ENCODE results near the gene SMAD7.

SMAD7 gene

DNA sequence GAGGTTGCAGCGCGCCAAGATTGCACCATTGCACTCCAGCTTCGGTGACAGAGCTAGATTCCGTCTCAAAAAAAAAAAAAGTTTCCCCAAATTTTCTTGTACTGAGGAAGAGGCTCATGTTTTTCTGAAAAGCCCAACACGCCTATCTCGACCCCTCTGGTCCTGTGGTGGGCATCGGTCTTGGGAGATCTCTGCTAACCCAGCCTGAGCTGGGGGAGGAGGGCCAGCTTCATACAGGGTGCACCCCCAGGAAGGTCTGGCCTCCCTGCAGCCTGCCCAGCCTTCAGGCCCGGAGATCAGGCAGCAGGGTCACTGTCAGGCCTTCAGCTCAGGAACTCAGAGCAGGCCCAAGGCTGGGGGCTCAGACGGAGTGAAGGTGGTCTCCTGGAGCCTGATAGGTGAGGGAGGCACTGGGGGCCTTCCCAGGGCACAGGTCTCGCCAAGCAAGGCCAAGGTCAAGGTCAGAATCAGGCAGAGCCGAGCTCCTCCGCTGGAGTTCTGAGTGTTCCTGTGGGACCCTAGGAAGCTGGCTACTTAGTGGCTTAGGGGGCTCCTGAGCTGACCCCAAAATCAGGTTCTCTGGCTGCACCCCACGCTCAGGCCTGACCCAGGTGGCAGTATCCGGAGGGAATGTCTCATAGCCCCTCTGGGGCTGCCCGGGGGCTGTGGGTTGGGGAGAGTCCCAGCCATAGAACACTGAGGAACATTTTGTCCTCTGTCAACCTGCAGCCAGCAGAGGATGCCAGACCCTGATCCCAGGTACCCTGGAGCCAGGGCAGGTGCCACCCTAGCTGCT, 37.9 kb upstream of the SMAD7 start:
- no peaks in the 10 kb centered on the region for H3K27me3 ChIP-seq
- no peak overlapping the region for H3K27ac ChIP-seq
- no peaks in the 10 kb centered on the region for H3K9me3 ChIP-seq
- H3K4me3 ChIP-seq (ENCODE audit: low read depth in 1 of 2, low read length in 1 of 2) = no peak overlapping the region
- TF ChIP-seq, protein P1, sequence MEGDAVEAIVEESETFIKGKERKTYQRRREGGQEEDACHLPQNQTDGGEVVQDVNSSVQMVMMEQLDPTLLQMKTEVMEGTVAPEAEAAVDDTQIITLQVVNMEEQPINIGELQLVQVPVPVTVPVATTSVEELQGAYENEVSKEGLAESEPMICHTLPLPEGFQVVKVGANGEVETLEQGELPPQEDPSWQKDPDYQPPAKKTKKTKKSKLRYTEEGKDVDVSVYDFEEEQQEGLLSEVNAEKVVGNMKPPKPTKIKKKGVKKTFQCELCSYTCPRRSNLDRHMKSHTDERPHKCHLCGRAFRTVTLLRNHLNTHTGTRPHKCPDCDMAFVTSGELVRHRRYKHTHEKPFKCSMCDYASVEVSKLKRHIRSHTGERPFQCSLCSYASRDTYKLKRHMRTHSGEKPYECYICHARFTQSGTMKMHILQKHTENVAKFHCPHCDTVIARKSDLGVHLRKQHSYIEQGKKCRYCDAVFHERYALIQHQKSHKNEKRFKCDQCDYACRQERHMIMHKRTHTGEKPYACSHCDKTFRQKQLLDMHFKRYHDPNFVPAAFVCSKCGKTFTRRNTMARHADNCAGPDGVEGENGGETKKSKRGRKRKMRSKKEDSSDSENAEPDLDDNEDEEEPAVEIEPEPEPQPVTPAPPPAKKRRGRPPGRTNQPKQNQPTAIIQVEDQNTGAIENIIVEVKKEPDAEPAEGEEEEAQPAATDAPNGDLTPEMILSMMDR (IDR thresholded peaks at IDR 0.05) = no peak
- H3K36me3 ChIP-seq = no peaks in the 10 kb centered on the region
- H3K4me1 ChIP-seq (ENCODE audit: control insufficient read depth in 1 of 2, insufficient read depth in 1 of 2, low read depth in 1 of 2, low read length in 1 of 2) = peaks cover 18% of the 10 kb centered on the region in 2 experiments

DNA sequence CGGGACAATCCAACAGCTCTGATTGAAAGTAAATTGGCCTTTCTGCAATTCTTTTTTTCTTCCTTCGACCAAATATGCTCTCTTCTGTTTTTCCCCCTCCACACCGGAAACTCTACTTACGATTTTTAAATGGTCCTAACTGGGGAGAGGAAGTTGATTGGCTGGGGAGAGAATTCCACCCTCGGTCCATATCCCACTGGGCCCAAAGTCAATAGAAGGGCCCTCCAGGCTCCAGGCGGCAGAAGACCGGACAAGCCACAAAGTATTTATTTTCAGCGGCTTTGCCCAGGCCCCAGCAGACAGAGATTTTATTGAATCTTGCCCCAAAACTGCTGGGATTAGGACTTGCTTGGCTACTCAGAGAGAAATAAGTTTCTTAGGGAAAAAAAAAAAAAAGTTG, 37.1 kb upstream of the SMAD7 start:
- H3K4me3 ChIP-seq (ENCODE audit: low read depth in 1 of 2, low read length in 1 of 2) = no peak overlapping the region
- TF ChIP-seq, protein P1 (IDR thresholded peaks at IDR 0.05) = no peak
- H3K27me3 ChIP-seq = no peaks in the 10 kb centered on the region
- H3K4me1 ChIP-seq (ENCODE audit: control insufficient read depth in 1 of 2, insufficient read depth in 1 of 2, low read depth in 1 of 2, low read length in 1 of 2) = peaks cover 17 to 19% of the 10 kb centered on the region in 2 experiments
- H3K9me3 ChIP-seq = no peaks in the 10 kb centered on the region
- H3K27ac ChIP-seq = no peak overlapping the region
- no peaks in the 10 kb centered on the region for H3K36me3 ChIP-seq

DNA sequence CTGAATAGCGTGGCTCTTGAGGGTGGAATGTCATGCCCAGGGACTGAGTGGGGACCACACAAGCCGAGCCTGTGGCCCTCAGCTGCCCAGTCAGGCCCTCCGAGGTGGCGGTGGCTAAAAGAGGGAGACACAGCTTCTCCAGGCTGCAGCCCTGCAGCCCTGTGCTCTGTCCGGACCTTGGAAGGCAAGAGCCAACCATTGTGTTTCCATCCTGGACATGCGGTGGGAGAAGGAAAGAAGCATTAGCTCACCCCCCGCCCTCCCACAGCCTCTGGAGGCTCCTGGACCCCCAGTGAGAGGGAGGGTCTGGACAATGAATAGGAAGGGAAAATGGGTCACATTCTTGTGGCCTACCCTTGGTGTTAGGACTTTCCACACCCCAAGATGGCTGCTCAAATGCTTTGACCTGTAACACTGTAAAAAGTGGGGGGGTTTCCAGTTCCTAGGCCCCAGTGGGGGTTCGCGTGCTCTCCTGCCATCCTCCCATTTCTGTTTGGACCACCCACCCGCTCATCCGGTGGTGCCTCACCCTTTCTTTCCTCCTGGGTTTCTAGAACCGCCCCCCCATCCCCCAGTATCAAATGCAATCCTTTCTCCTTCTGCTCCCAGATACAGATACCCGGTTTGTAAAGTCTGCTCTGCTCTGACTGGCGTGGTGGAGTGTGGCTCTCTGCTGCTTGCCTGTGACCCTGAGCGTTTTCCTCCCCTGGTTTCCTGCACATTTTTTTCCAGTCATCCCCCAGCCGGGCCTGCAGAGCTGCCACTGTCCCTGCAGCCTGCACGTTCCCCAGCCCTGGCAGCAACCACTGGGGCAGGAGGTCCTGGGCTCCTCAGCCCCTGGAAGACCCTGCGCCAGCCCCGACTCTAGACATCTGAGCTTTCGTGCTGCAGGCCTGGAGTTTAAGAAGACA, 36.3 kb upstream of the SMAD7 start:
- Histone ChIP-seq H3K36me3 (no peaks in the 10 kb centered on the region), H3K9me3 (no peaks in the 10 kb centered on the region), H3K27me3 (peaks cover 4% of the 10 kb centered on the region)

DNA sequence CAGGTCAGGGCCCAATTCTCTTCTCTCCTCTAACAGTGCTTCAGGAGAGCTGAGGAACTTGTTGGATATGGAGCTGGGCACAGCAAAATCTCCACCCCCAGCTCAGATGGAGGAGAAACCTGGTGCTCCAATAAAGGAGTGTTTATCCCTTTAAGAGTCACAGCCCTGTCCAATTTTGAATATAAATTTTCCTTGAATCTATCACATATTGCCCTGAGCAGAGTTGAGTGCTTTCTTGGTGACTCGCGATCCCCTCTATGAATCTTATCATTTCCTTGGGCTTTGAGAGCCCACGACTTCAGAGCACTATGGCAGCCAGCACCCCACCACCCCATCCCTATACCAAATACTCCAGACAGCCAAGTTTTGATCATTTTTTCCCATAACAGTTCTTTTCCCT, 34.4 kb upstream of the SMAD7 start:
- TF ChIP-seq, protein P1 (IDR thresholded peaks at IDR 0.05) = no peak
- H3K9me3 ChIP-seq = no peaks in the 10 kb centered on the region
- H3K4me1 ChIP-seq (ENCODE audit: control insufficient read depth in 1 of 2, insufficient read depth in 1 of 2, low read depth in 1 of 2, low read length in 1 of 2) = peaks cover 10 to 12% of the 10 kb centered on the region in 2 experiments
- H3K36me3 ChIP-seq = no peaks in the 10 kb centered on the region
- H3K27ac ChIP-seq = no peak overlapping the region
- H3K4me3 ChIP-seq (ENCODE audit: low read depth in 1 of 2, low read length in 1 of 2) = no peak overlapping the region
- peaks cover 15% of the 10 kb centered on the region for H3K27me3 ChIP-seq

More for the DNA sequence above, 36.3 kb upstream of the SMAD7 start:
- Histone ChIP-seq H3K4me3 (ENCODE audit: low read depth in 1 of 2, low read length in 1 of 2) (no peak overlapping the region), H3K27ac (no peak overlapping the region), H3K4me1 (ENCODE audit: control insufficient read depth in 1 of 2, insufficient read depth in 1 of 2, low read depth in 1 of 2, low read length in 1 of 2) (peaks cover 12 to 13% of the 10 kb centered on the region in 2 experiments)
- TF ChIP-seq, protein P1 (IDR thresholded peaks at IDR 0.05) = no peak

DNA sequence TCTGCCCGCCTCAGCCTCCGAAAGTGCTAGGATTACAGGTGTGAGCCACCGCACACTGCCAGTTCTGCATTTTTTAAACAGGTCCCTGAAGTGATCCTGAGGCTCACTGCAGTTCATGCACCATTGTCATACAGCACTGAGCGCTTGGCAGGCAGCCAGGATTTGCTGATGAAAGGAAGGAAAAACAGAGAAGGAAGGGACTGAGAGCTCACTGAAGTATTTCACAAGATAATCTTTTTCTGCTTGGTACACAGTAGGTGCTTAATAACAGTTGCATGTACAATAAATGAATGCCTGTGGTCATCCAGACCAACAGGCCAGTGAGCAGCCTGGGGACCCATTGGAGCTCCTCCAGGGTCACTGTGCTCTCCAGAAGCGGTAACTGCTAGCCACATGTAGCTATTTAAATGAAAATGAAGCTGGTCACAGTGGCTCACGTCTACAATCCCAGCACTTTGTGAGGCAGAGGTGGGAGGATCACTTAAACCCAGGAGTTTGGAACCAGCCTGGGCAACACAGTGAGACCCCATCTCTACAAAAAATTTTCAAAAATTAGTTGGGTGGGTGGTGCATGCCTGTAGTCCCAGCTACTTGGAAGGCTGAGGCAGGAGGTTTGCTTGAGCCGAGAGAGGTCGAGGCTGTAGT, 33.1 kb upstream of the SMAD7 start:
- H3K4me3 ChIP-seq (ENCODE audit: low read depth in 1 of 2, low read length in 1 of 2) = no peak overlapping the region
- H3K36me3 ChIP-seq = no peaks in the 10 kb centered on the region
- H3K27me3 ChIP-seq = peaks cover 25% of the 10 kb centered on the region
- H3K4me1 ChIP-seq (ENCODE audit: control insufficient read depth in 1 of 2, insufficient read depth in 1 of 2, low read depth in 1 of 2, low read length in 1 of 2) = peaks cover 10 to 12% of the 10 kb centered on the region in 2 experiments
- TF ChIP-seq, protein P1 (IDR thresholded peaks at IDR 0.05) = no peak
- no peaks in the 10 kb centered on the region for H3K9me3 ChIP-seq
- H3K27ac ChIP-seq = no peak overlapping the region

Data from neutrophil (primary cell).